Sigmoid colon (tissue), 7 donors: ENCODE measurements around the gene EP400. TPM values are rescaled to one million over a fixed set of nuclear protein-coding genes. Genes with fewer than 3 reads are reported as not detected.
A peak's percentile ranks its signal among the peaks of the same experiment; 100 is the strongest.

Source experiments
- DNase-seq: peaks from one replicate; pipeline ENCODE4 v3.0.0-alpha.2; 2019
- H3K27ac ChIP-seq, 4 donors: fragments of 200-600 bp; sonication (generic); one replicate each; pipeline ENCODE4 v1.5.1; 2016 to 2019; ENCODE audit warnings: mild to moderate bottlenecking in 1 of 4
- H3K27me3 ChIP-seq, 3 donors: fragments of 200-600 bp; sonication (generic); one replicate each; pipeline ENCODE4 v1.5.1; 2019; ENCODE audit warnings: mild to moderate bottlenecking in 1 of 3
- H3K36me3 ChIP-seq, 4 donors: fragments of 200-600 bp; sonication (generic); one replicate each; pipeline ENCODE4 v1.5.1; 2016 to 2019
- H3K4me1 ChIP-seq, 4 donors: fragments of 200-600 bp; sonication (generic); one replicate each; pipeline ENCODE4 v1.5.1; 2017 to 2019
- H3K4me3 ChIP-seq, 4 donors: fragments of 200-600 bp; sonication (generic); one replicate each; pipeline ENCODE4 v1.5.1; 2017 to 2019; ENCODE audit warnings: mild to moderate bottlenecking in 2 of 4, moderate library complexity in 1 of 4
- H3K9me3 ChIP-seq, 4 donors: fragments of 200-600 bp in 3 of 4; sonication (generic) in 3 of 4; one replicate each; pipeline versions ENCODE4 v1.5.1 to v1.6.1; 2013 to 2019
- CTCF ChIP-seq, 4 experiments: fragments of 450-650 bp in 3 of 4; fragments of 200-600 bp in 1 of 4; IDR thresholded peaks; one replicate each; pipeline ENCODE4 v1.5.1; 2016 to 2019; ENCODE audit warnings: antibody characterized with exemption in 4 of 4, mild to moderate bottlenecking in 3 of 4, moderate library complexity in 2 of 4
- EP300 ChIP-seq, 4 donors: sonication (generic); formaldehyde crosslinking; IDR thresholded peaks; one replicate each; pipeline ENCODE4 v1.6.1; 2017; ENCODE audit warnings: antibody characterized with exemption in 4 of 4
- POLR2A ChIP-seq, 2 donors: fragments of 450-650 bp; IDR thresholded peaks; one replicate each; pipeline ENCODE4 v1.6.1; 2016; ENCODE audit warnings: antibody characterized with exemption in 2 of 2, mild to moderate bottlenecking in 2 of 2, moderate library complexity in 2 of 2
- POLR2AphosphoS5 ChIP-seq, 4 donors: sonication (generic); formaldehyde crosslinking; IDR thresholded peaks; one replicate each; pipeline ENCODE4 v1.6.1; 2017; ENCODE audit warnings: antibody characterized with exemption in 4 of 4
- WGBS, 2 donors: extraction: QIAGEN DNeasy Blood & Tissue Kit; methylation state at CpG; one replicate each; pipeline ENCODE4 v1.1.7; 2013; 5-methylcytosine and 5-hydroxymethylcytosine counted together
- intact Hi-C: fragments of 100-400 bp; cut with DNase I; formaldehyde crosslinking; loops from one replicate; pipeline ENCODE4 v1.15.1; 2023
- polyA plus RNA-seq, 3 donors: library from polyadenylated mRNA; stranded (reverse); fragments of 200-250 nt; gene quantifications; one replicate each; pipeline ENCODE4 v1.2.3, GENCODE V29; 2013
- total RNA-seq, 4 donors: library from RNA; depleted of rRNA; stranded (reverse); fragments of >200 nt; gene quantifications; one replicate each; pipeline ENCODE4 v1.1.0, GENCODE V29; 2016
- donor health status: healthy with polysubstance abuse.
- donor health status: Bipolar disorder and iron deficiency.
- donor health status: healthy.

Gene EP400
- total and polyA plus RNA-seq, 7 donors = 3.2 to 35.7 (median 14.6) TPM

GRCh38 chr12:131909081-131909751 lies 40.5 kb upstream of the EP400 start:
- WGBS, 2 donors = 96 to 97% methylated on average over 61 of the region's 61 CpGs
- Histone ChIP-seq H3K9me3 (no peaks in the 10 kb centered on the region), H3K36me3 (peaks cover 42 to 77% (median 64%) of the 10 kb centered on the region in 4 donors), H3K27ac (no peak overlapping the region), H3K4me3 (no peak overlapping the region), H3K27me3 (no peaks in the 10 kb centered on the region), H3K4me1 (peaks cover 0 to 29% (median 24%) of the 10 kb centered on the region in 4 donors)
- peak; percentile 65 for DNase-seq
- TF ChIP-seq CTCF (IDR thresholded peaks at IDR 0.05) = no peak
- no peak for TF ChIP-seq POLR2AphosphoS5 (IDR thresholded peaks at IDR 0.05)
- no peak for TF ChIP-seq EP300 (IDR thresholded peaks at IDR 0.05)
- no peak for TF ChIP-seq POLR2A (IDR thresholded peaks at IDR 0.05)
- intact Hi-C loops = no loop called here

- Histone ChIP-seq H3K4me1 (peaks cover 0 to 23% (median 18%) of the 10 kb centered on the region in 4 donors), H3K4me3 (no peak overlapping the region), H3K36me3 (peaks cover 48 to 83% (median 69%) of the 10 kb centered on the region in 4 donors), H3K27me3 (no peaks in the 10 kb centered on the region), H3K27ac (no peak overlapping the region), H3K9me3 (no peaks in the 10 kb centered on the region)
- DNase-seq = peak; percentile 58
- WGBS, 2 donors = 95 to 96% methylated on average over 26 of the region's 26 CpGs
- intact Hi-C loops = no loop called here
- TF ChIP-seq EP300 (IDR thresholded peaks at IDR 0.05) (no peak), CTCF (IDR thresholded peaks at IDR 0.05) (no peak), POLR2AphosphoS5 (IDR thresholded peaks at IDR 0.05) (no peak), POLR2A (IDR thresholded peaks at IDR 0.05) (no peak)
These were observed 40.0 kb upstream of the EP400 start for GRCh38 chr12:131909752-131910219.

- Histone ChIP-seq H3K4me3 (no peak overlapping the region), H3K4me1 (peaks cover 0 to 19% (median 17%) of the 10 kb centered on the region in 4 donors), H3K27ac (no peak overlapping the region), H3K36me3 (peaks cover 55 to 90% (median 76%) of the 10 kb centered on the region in 4 donors), H3K27me3 (no peaks in the 10 kb centered on the region), H3K9me3 (no peaks in the 10 kb centered on the region)
- intact Hi-C loops = no loop called here
- 90% methylated on average over 23 of the region's 23 CpGs for WGBS, 2 donors
- TF ChIP-seq EP300 (IDR thresholded peaks at IDR 0.05) = no peak
- DNase-seq = peak; percentile 61
These were observed 39.3 kb upstream of the EP400 start for GRCh38 chr12:131910302-131911027.

- intact Hi-C loops = no loop called here
- peak; percentile 62 for DNase-seq
These were observed 38.6 kb upstream of the EP400 start for GRCh38 chr12:131911028-131911650.

More at GRCh38 chr12:131911028-131911650, 38.6 kb upstream of the EP400 start:
- Histone ChIP-seq H3K36me3 (peaks cover 62 to 96% (median 83%) of the 10 kb centered on the region in 4 donors), H3K9me3 (no peaks in the 10 kb centered on the region), H3K4me1 (peaks cover 0 to 19% (median 17%) of the 10 kb centered on the region in 4 donors), H3K4me3 (no peak overlapping the region), H3K27me3 (no peaks in the 10 kb centered on the region), H3K27ac (peak overlapping the region in 2 of 4 donors; percentile 74 to 77)
- WGBS, 2 donors = 94 to 95% methylated on average over 17 of the region's 17 CpGs
- TF ChIP-seq POLR2AphosphoS5 (IDR thresholded peaks at IDR 0.05) = no peak
- TF ChIP-seq CTCF (IDR thresholded peaks at IDR 0.05) = no peak
- TF ChIP-seq POLR2A (IDR thresholded peaks at IDR 0.05) = no peak
- TF ChIP-seq EP300 (IDR thresholded peaks at IDR 0.05) = no peak
